Astrocyte (in vitro differentiated cells and primary cell): Measurements from ENCODE around the gene NR5A1.

ENCODE experiments used
- CTCF ChIP-seq: IDR thresholded peaks from 2 replicates; pipeline ENCODE4 v1.5.1; 2011; ENCODE audit warnings: low read depth, mild to moderate bottlenecking, inconsistent platforms, low read length, moderate library complexity; ENCODE audit not compliant: insufficient read depth
- EZH2 ChIP-seq: IDR thresholded peaks from 2 replicates; pipeline ENCODE4 v1.6.1; 2012; ENCODE audit warnings: mild to moderate bottlenecking, low read length, inconsistent platforms; ENCODE audit not compliant: insufficient read depth

- TF ChIP-seq CTCF = no peak
- no peak for TF ChIP-seq EZH2
Measured at GRCh38 chr9:124504530-124505005, 2.6 kb downstream of the NR5A1 start.
